ENCODE data around the gene CNNM4.

CNNM4 gene

DNA sequence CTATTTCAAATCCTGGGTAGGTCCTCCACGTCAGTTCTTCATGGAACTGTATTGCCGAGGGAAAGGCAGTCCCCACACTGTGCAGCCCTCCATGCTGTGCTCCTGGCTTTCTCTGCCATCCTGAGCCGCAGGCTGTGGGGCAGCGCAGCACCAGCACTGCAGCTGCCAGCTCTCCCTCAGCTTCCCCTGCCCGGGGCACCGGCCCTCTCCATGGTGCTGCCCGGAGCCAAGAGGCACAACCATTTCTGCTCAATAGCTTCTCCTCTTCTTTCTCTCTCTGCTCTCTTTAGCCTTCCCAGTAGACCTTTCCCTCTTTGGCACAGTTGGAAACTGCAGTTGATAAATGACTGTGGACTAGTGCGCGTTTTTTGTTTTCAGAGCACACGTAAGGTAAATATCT, 71.0 kb downstream of the CNNM4 start:
- no peak for DNase-seq (ENCODE audit: low read depth in 4 of 4, low spot score in 1 of 4)

GRCh38 chr2:96832408-96832753, 71.7 kb downstream of the CNNM4 start:
- no peak for DNase-seq (ENCODE audit: low read depth in 4 of 4, low spot score in 1 of 4)

GRCh38 chr2:96832754-96833507, 72.2 kb downstream of the CNNM4 start:
- DNase-seq (ENCODE audit: low read depth in 4 of 4, low spot score in 1 of 4): no peak

DNA sequence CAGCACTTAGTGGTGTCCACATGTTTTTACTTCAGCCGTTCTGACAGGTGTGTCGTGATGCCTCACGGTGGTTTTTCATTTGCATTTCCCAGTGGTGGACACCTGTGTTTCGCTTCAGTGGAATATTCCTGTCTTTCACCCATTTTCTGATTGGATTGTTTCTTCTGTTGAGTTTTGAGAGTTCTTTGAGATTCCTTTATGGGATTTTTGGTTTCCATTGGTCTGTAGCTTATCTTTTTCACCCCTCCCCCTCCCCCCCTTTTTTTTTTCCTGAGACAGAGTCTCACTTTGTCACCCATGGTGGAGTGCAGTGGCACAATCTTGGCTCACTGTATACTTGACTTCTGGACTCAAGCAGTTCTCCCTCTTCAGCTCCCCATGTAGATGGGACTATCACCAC, 75.1 kb downstream of the CNNM4 start:
- no peak for DNase-seq (ENCODE audit: low read depth in 4 of 4, low spot score in 1 of 4)

DNA sequence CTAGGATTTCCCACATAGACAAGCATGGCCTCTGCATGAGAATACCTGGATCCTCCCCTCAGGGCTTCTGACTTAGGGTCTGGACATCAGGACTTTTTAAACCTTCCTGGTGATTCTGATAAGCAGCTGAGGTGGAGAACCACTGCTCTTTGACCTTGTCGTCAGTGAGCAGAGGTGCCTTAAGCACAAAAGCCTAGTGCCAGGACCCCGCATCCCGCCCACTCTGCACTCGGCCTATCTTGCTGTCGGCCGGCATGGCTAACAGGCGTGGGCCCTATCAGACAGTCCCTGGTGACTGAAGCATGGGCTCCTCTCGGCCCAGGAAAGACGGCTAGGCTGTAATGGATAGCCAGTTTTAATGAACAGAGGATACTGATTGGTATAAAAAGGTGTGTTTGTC, 76.9 kb downstream of the CNNM4 start:
- DNase-seq (ENCODE audit: low read depth in 4 of 4, low spot score in 1 of 4): no peak

DNA sequence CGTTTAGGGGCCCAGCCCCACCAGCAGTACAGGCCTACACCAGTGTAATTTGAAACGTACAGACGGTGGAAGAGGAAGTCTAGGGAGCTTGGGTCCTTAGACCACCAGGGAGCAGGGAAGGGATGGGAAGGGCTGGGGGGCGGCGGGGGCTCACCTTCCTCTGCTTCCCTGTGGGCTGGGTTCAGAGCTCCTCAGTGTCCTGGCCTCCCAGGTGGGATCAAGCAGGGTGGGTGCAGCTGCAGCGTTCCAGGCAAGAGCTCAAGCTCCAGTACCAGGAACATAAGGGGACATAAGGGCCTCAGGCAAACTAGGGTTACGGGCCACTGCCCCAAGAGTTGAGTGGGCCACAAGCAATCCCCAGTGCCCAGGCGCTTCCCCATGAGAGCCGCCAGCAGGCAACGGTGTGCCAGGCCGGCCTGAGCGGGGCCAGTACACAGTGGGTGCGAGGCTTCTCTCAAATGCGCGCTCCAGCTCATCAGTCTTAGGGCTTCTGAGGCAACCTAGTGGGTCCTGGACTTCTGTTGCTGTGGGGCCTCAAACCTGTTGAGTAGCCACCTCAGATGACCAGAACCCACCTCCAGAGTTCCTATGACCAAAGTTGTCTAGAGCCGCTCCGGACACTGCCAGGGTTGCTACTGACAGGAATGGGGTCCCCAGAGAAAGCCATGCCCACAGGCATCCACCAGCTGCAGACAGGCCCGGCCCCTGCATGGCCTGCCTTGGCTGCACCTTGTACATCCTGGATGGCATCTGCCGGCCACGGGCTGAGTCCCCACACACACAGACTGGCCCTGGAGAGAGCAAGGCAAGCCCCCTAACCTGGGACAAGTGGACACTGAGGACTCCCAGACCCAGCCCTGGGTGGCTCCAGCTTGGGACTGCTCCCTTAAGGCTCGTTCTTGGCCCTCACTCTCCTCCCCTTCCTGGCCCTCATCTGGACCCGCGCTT, 77.9 kb downstream of the CNNM4 start:
- no peak for DNase-seq (ENCODE audit: low read depth in 4 of 4, low spot score in 1 of 4)

GRCh38 chr2:96839293-96839874, 78.7 kb downstream of the CNNM4 start:
- peak in 3 of 4 experiments; percentile 47 to 80 (median 65) for DNase-seq (ENCODE audit: low read depth in 4 of 4, low spot score in 1 of 4)

- DNase-seq (ENCODE audit: low read depth in 4 of 4, low spot score in 1 of 4): no peak
These were observed 79.5 kb downstream of the CNNM4 start for GRCh38 chr2:96839875-96840850.

- DNase-seq (ENCODE audit: low read depth in 4 of 4, low spot score in 1 of 4): no peak
These were observed 81.2 kb downstream of the CNNM4 start for GRCh38 chr2:96841701-96842495.

- DNase-seq (ENCODE audit: low read depth in 4 of 4, low spot score in 1 of 4): no peak
These were observed 81.9 kb downstream of the CNNM4 start for GRCh38 chr2:96842600-96842999.

DNA sequence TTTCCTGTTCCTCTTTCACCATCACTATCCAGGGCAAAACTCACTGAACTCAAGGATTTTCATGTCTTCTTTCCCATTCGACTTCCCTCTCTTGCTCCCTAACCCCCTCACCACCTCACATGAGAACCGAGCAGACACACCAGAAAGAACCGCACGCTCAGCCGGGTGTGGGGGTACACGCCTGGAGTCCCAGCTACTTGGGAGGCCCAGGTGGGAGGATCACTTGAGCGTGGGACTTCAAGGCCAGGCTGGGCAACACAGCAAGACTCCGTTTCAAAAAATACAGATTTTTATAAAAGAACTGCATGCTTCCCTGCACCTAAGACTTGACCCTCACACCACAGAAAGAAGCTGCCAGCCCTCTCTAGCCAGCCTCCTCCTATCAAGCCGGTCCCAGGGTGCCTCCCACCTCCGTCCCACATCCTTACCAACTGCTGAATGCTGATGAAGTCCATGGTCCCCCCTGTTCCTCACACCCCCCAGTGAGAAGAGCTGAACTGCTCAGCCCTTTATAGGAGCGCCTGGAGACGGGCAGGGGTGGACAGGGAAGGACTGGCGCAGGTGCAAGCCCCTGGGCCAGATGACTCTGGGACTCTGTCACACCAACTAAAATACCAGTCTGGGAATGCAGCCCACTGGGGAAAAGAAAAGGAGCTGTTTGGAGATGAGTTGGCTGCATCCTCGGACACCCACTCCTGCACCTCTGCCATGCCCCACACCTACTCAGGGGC, 83.0 kb downstream of the CNNM4 start, which contains the start of gene ANKRD23:
TSS of gene ANKRD23 (minus strand) at position 484 of the 731 bp plus-strand sequence. CDS start at position 455, 29 bp downstream.
- DNase-seq (ENCODE audit: low read depth in 4 of 4, low spot score in 1 of 4): no peak

DNA sequence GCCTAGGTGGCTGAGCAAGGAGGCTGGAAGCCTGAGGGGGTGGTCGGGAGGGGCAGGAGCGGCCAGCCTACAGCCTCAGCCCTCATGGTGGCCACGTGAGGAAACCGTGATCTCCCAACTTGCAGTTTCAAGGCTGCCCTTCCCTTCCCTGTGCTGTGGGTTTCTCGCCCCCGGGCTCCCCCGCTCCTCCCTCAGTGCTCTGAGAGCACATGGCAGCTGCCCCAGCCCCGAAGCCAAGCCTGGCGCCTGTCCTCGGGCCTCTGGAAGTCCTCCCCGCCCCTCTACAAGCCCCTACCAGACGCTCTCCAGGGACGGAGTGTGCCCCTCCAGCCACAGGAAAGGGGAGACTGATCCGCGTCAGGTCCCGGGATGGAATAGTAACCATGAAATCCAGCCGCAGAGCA, 83.7 kb downstream of the CNNM4 start:
- no peak for DNase-seq (ENCODE audit: low read depth in 4 of 4, low spot score in 1 of 4)

DNA sequence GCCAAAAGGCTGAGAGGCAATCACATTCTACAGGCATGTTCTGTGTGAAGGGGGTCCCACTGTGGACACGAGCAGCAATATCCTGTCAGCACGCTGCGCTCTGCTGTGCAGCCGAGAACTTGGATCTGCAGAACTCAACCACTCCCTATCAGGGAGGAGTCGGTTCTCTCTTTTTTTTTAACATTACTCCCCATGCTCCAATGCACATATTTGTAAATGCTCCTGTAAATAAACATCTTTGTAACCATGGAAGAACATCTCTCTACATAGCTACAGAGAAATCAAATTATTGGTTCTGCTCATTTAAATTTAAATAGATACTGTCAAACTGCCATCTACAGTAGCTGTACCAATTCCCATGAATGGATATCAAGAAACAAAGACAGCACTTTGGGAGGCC, 86.1 kb downstream of the CNNM4 start:
- no peak for DNase-seq (ENCODE audit: low read depth in 4 of 4, low spot score in 1 of 4)

- DNase-seq (ENCODE audit: low read depth in 4 of 4, low spot score in 1 of 4): no peak
These were observed 86.9 kb downstream of the CNNM4 start for GRCh38 chr2:96847586-96847985.

GRCh38 chr2:96848264-96848663, 87.6 kb downstream of the CNNM4 start:
- DNase-seq (ENCODE audit: low read depth in 4 of 4, low spot score in 1 of 4): no peak

DNA sequence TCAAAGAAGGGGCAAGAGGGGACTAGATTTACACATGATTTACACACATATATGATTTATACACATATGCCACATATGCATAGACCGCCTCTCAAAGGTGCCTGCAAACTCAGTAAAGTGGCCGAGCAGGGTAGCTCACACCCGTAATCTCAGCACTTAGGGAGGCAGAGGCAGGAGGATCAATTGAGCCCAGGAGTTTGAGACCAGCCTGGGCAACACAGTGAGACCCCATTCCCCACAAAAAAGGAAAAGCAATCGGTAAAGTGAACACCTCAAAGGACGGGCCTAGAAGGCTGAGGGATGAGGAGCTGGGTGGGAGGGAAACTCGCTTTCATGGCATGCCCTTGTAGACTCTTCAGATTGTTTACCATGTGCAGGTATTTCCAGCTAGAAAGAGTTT, 92.0 kb downstream of the CNNM4 start:
- no peak for DNase-seq (ENCODE audit: low read depth in 4 of 4, low spot score in 1 of 4)

GRCh38 chr2:96853321-96853720, 92.6 kb downstream of the CNNM4 start:
- DNase-seq (ENCODE audit: low read depth in 4 of 4, low spot score in 1 of 4): no peak

GRCh38 chr2:96856776-96857666, 96.3 kb downstream of the CNNM4 start:
- DNase-seq (ENCODE audit: low read depth in 4 of 4, low spot score in 1 of 4): no peak

Data from stimulated activated CD4-positive, alpha-beta T cell treated with anti-CD3 and anti-CD28 coated beads, Interleukin-1b, Interleukin-23, amount 100 ng/mL, for 24 hours (primary cell).